NT2/D1 (cell line): Measurements from ENCODE around the gene CD52.

Source experiments
- SUZ12 ChIP-seq: IDR thresholded peaks from 2 replicates; pipeline ENCODE4 v1.6.1; 2011; ENCODE audit not compliant: insufficient read length, insufficient read depth; ENCODE audit errors: extremely low read depth
- YY1 ChIP-seq: IDR thresholded peaks from 2 replicates; pipeline ENCODE4 v1.6.1; 2011; ENCODE audit not compliant: insufficient read length, insufficient read depth

DNA sequence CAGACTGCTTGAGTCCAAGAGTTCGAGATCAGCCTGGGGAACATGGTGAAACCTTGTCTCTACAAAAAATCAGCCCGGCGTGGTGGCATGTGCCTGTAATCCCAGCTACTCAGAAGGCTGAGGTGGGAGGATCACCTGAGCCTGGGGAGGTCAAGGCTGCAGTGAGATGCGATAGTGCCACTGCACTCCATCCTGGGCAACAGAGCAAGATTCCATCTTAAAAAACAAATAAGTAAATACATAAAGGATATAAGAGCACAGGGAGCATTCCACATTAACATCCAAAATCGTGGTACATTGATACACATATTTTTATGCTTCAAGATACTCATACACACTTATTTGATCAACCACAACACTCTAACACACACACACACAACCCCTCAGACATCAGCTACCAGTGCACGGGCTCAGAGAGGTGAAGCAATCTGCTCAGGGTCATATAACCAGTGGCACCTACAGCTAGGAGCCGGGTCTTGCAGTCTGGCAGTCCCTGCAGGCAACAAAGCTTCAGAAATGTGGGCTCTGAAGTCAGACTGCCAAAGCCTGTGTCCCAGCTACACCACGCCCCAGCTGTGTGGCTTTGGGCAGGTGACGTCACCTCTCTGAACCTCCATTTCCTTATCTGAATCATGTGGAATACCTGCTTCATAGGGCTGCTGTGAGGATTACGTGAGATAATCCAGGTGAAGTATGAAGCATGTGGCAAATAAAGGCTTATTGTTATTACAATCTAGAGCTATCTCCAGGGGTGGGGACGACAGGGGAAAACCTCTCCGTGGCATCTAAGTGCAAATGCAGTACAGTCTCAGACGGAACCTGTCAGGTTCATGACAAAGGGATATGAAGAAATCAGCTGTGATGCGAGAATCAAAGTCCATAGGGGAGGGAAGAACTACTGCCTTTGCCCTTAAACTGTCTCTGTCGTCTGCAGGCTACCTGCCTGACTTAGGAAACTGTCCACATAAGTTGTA lies 40.9 kb downstream of the CD52 start:
- TF ChIP-seq YY1 = no peak
- TF ChIP-seq SUZ12 = no peak
